Activated T-helper 2 cell treated with anti-CD3 and anti-CD28 coated beads, Interferon-gamma antibody, Interleukin-2, Interleukin-4, amounts not matched to agents 10 μg/mL and 5 μg/mL and 100 μg/mL, durations not matched to agents 14 hours and 24 hours and 36 hours (primary cell): ENCODE data around the gene GRAP2. TPM values are rescaled to one million over a fixed set of nuclear protein-coding genes. Genes with fewer than 3 reads are reported as not detected.
"Not testable (repeated sequence)": the region's sequence is repeated elsewhere in the genome, so short reads cannot be mapped to it uniquely, and the experiment has no call there.

Source experiments
- DNase-seq: peaks from one replicate; pipeline ENCODE4 v3.0.0; 2021; ENCODE audit warnings: low spot score
- H3K27ac Mint-ChIP-seq: one replicate; pipeline ENCODE4 v1.8.0; 2021; ENCODE audit warnings: mixed read lengths
- H3K27me3 Mint-ChIP-seq: one replicate; pipeline ENCODE4 v1.8.0; 2021; ENCODE audit warnings: low read depth, mixed read lengths
- H3K36me3 Mint-ChIP-seq: one replicate; pipeline ENCODE4 v1.8.0; 2021; ENCODE audit warnings: low read depth, mixed read lengths
- H3K4me1 Mint-ChIP-seq: one replicate; pipeline ENCODE4 v1.8.0; 2021; ENCODE audit warnings: low read depth, mixed read lengths
- H3K4me3 Mint-ChIP-seq: one replicate; pipeline ENCODE4 v1.8.0; 2021; ENCODE audit warnings: low read depth, mild to moderate bottlenecking, moderate library complexity, mixed read lengths
- H3K9me3 Mint-ChIP-seq: one replicate; pipeline ENCODE4 v1.8.0; 2021; ENCODE audit warnings: mixed read lengths
- intact Hi-C: fragments of 100-400 bp; cut with micrococcal nuclease; formaldehyde crosslinking; loops from one replicate; pipeline ENCODE4 v1.15.1; 2023
- total RNA-seq: library from RNA; stranded (reverse); gene quantifications from 2 replicates; pipeline ENCODE4 v1.2.3, GENCODE V29; 2022

GRAP2 gene
- total RNA-seq, 1 donor from 2014 or later, result 46.5 TPM

- Mint-ChIP-seq H3K36me3 (peaks cover 49% of the 10 kb centered on the region), H3K9me3 (no peaks in the 10 kb centered on the region), H3K4me1 (peaks cover 87% of the 10 kb centered on the region), H3K27ac (peak overlapping the region; percentile 82), H3K27me3 (no peaks in the 10 kb centered on the region), H3K4me3 (peak overlapping the region; percentile 45)
- intact Hi-C loops, result no loop called here
- DNase-seq, result no peak
Measured at GRCh38 chr22:39942439-39943230, 41.8 kb downstream of the GRAP2 start.

- H3K27ac Mint-ChIP-seq, result peak overlapping the region; percentile 82
- intact Hi-C loops, result no loop called here
- H3K4me3 Mint-ChIP-seq, result peak overlapping the region; percentile 45
- DNase-seq, result no peak
- peaks cover 80% of the 10 kb centered on the region for H3K4me1 Mint-ChIP-seq
- H3K36me3 Mint-ChIP-seq, result peaks cover 47% of the 10 kb centered on the region
- H3K9me3 Mint-ChIP-seq, result no peaks in the 10 kb centered on the region
- no peaks in the 10 kb centered on the region for H3K27me3 Mint-ChIP-seq
Measured at GRCh38 chr22:39943337-39943736, 42.5 kb downstream of the GRAP2 start.

GRCh38 chr22:39943953-39944872, 43.3 kb downstream of the GRAP2 start:
- H3K36me3 Mint-ChIP-seq, result peaks cover 55% of the 10 kb centered on the region
- intact Hi-C loops, result loop anchor here (2.0 kb wide), 1 partner anchor 13 kb away; no protein-coding TSS in a partner anchor
- H3K9me3 Mint-ChIP-seq, result no peaks in the 10 kb centered on the region
- no peaks in the 10 kb centered on the region for H3K27me3 Mint-ChIP-seq
- H3K27ac Mint-ChIP-seq, result peak overlapping the region; percentile 82
- H3K4me3 Mint-ChIP-seq, result peak overlapping the region; percentile 21
- DNase-seq, result no peak
- peaks cover 80% of the 10 kb centered on the region for H3K4me1 Mint-ChIP-seq

GRCh38 chr22:39946126-39946502, 45.2 kb downstream of the GRAP2 start:
- Mint-ChIP-seq H3K4me3 (no peak overlapping the region), H3K4me1 (peaks cover 84% of the 10 kb centered on the region), H3K36me3 (peaks cover 66% of the 10 kb centered on the region), H3K27me3 (no peaks in the 10 kb centered on the region), H3K9me3 (no peaks in the 10 kb centered on the region), H3K27ac (no peak overlapping the region)
- no peak for DNase-seq
- intact Hi-C loops, result no loop called here

GRCh38 chr22:39946503-39947219, 45.8 kb downstream of the GRAP2 start:
- Mint-ChIP-seq H3K27me3 (no peaks in the 10 kb centered on the region), H3K27ac (no peak overlapping the region), H3K9me3 (no peaks in the 10 kb centered on the region), H3K36me3 (peaks cover 69% of the 10 kb centered on the region), H3K4me3 (no peak overlapping the region), H3K4me1 (peaks cover 84% of the 10 kb centered on the region)
- intact Hi-C loops, result no loop called here
- no peak for DNase-seq

GRCh38 chr22:39947220-39948216, 46.6 kb downstream of the GRAP2 start:
- H3K4me3 Mint-ChIP-seq, result no peak overlapping the region
- peaks cover 82% of the 10 kb centered on the region for H3K4me1 Mint-ChIP-seq
- DNase-seq, result no peak
- intact Hi-C loops, result no loop called here
- H3K27ac Mint-ChIP-seq, result no peak overlapping the region
- H3K27me3 Mint-ChIP-seq, result no peaks in the 10 kb centered on the region
- no peaks in the 10 kb centered on the region for H3K9me3 Mint-ChIP-seq
- H3K36me3 Mint-ChIP-seq, result peaks cover 73% of the 10 kb centered on the region

- H3K27me3 Mint-ChIP-seq, result no peaks in the 10 kb centered on the region
- H3K4me3 Mint-ChIP-seq, result no peak overlapping the region
- peak overlapping the region; percentile 10 for H3K27ac Mint-ChIP-seq
- no peaks in the 10 kb centered on the region for H3K9me3 Mint-ChIP-seq
- intact Hi-C loops, result loop anchor here (2.0 to 5.0 kb wide), 2 partner anchors 13 to 203 kb away; no protein-coding TSS in a partner anchor
- peaks cover 82% of the 10 kb centered on the region for H3K4me1 Mint-ChIP-seq
- peaks cover 74% of the 10 kb centered on the region for H3K36me3 Mint-ChIP-seq
- DNase-seq, result no peak
Measured at GRCh38 chr22:39949964-39950737, 49.3 kb downstream of the GRAP2 start.

GRCh38 chr22:39951603-39952293, 50.9 kb downstream of the GRAP2 start:
- H3K27me3 Mint-ChIP-seq, H3K9me3 Mint-ChIP-seq: not testable (repeated sequence)
- H3K27ac Mint-ChIP-seq, result peak overlapping the region; percentile 81
- peaks cover 81% of the 10 kb centered on the region for H3K36me3 Mint-ChIP-seq
- DNase-seq, result peak; percentile 34
- H3K4me1 Mint-ChIP-seq, result peaks cover 78% of the 10 kb centered on the region
- peak overlapping the region; percentile 58 for H3K4me3 Mint-ChIP-seq
- intact Hi-C loops, result loop anchor here (1.0 to 5.0 kb wide), 3 partner anchors 10 to 204 kb away; no protein-coding TSS in a partner anchor

- DNase-seq, result no peak
- H3K4me3 Mint-ChIP-seq, result no peak overlapping the region
- H3K27ac Mint-ChIP-seq, result peak overlapping the region; percentile 70
- no peaks in the 10 kb centered on the region for H3K27me3 Mint-ChIP-seq
- H3K4me1 Mint-ChIP-seq, result peaks cover 78% of the 10 kb centered on the region
- peaks cover 81% of the 10 kb centered on the region for H3K36me3 Mint-ChIP-seq
- H3K9me3 Mint-ChIP-seq, result no peaks in the 10 kb centered on the region
- intact Hi-C loops, result loop anchor here (5.0 kb wide), 1 partner anchor 205 kb away; no protein-coding TSS in a partner anchor
Measured at GRCh38 chr22:39952347-39952746, 51.5 kb downstream of the GRAP2 start.

- H3K9me3 Mint-ChIP-seq, result no peaks in the 10 kb centered on the region
- H3K4me3 Mint-ChIP-seq, result no peak overlapping the region
- DNase-seq, result no peak
- H3K36me3 Mint-ChIP-seq, result peaks cover 85% of the 10 kb centered on the region
- H3K4me1 Mint-ChIP-seq, result peaks cover 82% of the 10 kb centered on the region
- peak overlapping the region; percentile 56 for H3K27ac Mint-ChIP-seq
- H3K27me3 Mint-ChIP-seq, result no peaks in the 10 kb centered on the region
- intact Hi-C loops, result loop anchor here (5.0 kb wide), 1 partner anchor 206 kb away; no protein-coding TSS in a partner anchor
Measured at GRCh38 chr22:39953101-39953500, 52.2 kb downstream of the GRAP2 start.
